HG03520 (cell line): Measurements from ENCODE around the gene HSP90B1.

Experiments used
- ATAC-seq: cut with Tn5 transposase; IDR thresholded peaks from one replicate; pipeline ENCODE4 v1.9.1; 2021; ENCODE audit warnings: mild to moderate bottlenecking, moderate library complexity; ENCODE audit not compliant: unreplicated experiment

Gene HSP90B1

GRCh38 chr12:103929046-103929783 is 995 bp upstream of the HSP90B1 start:
- peak; percentile 21 for ATAC-seq

GRCh38 chr12:103929784-103930033 is 501 bp upstream of the HSP90B1 start:
- no peak for ATAC-seq

- no peak for ATAC-seq
Measured at GRCh38 chr12:103930787-103931735, 851 bp downstream of the HSP90B1 start.

DNA sequence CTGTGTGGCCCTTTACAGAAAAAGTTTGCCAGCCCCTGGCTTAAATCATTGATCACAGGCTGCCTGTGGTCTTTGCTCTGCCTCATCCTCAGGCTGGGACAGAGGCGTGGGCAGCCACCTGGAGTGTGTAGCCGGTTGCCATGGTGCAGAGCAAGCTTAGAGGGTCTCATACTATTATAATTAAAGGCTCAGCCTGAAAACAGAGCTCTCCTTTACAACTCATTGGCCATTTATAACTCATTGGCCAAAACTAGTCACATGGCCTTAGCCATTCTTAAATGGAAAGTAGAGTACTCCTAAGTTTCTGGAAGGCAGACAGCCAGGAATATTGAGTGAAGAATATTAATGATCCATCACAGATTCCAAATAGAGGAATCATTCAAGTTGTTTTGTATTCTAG is 3.0 kb downstream of the HSP90B1 start:
- no peak for ATAC-seq

DNA sequence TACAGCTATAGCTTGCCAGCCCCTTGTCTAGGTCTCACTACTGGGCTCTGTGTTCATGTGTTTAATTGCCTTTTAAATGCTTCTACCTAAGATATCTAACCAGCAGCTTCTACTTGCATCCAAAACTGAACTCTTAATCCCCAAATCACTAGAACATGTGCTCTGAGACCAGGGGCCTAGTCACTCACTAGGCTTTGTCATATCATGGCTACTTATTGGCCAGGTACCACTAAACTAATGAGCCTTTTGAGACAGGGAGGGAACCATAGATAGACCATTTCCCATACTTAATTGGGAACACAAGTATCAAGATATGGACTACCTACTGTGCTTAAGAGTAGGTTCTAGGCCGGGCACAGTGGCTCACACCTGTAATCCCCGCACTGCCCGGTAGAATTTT is 6.5 kb downstream of the HSP90B1 start:
- no peak for ATAC-seq

- no peak for ATAC-seq
Measured at GRCh38 chr12:103944964-103945363, 14.8 kb downstream of the HSP90B1 start.

GRCh38 chr12:103947871-103948555 is 17.8 kb downstream of the HSP90B1 start:
- ATAC-seq = no peak

DNA sequence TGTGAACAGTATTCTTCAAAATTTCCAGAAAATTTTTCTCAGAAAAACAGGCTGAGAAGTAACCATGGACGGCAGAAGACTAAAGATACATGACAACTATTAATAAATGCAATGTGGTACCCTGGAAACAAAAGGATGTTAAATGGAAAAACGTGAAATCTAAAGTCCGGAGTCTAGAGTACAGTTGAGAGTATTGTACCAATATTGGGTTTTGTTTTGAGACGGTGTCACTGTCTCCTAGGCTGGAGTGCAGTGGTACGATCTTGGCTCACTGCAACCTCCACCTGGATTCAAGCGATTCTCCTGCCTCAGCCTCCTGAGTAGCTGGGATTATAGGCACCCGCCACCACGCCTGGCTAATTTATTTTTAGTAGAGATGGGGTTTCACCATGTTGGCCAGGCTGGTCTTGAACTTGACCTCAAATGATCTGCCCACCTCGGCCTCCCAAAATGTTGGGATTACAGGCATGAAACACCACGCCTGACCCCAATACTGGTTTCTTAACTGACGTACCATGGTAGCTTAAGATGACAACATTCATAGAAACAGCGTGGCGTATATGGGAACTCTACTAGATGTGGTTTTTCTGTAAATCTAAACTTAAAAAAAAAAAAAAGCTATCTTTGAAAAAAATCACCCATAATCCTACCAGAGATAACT is 18.7 kb downstream of the HSP90B1 start:
- ATAC-seq = no peak

DNA sequence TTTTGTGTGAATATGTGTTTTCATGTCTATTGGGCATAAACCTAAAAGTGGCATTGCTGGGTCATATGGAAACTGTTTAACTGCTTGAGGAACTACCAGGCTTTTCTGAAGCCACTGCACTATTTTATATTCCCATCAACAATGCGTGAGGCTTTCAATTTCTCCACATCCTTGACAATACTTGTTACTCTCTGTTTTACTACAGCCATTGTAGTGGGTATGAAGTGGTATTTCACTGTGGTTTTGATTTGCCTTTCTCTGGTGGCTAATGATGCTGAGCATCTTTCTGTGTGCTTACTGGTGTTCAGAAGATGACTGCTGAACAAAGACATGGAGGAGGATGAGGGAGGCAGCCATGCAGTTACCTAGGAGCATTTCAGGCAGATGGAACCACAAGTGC is 22.3 kb downstream of the HSP90B1 start:
- ATAC-seq = no peak

- ATAC-seq = no peak
Measured at GRCh38 chr12:103955811-103956508, 25.8 kb downstream of the HSP90B1 start.

GRCh38 chr12:103956509-103957027 is 26.4 kb downstream of the HSP90B1 start:
- peak; percentile 14 for ATAC-seq

DNA sequence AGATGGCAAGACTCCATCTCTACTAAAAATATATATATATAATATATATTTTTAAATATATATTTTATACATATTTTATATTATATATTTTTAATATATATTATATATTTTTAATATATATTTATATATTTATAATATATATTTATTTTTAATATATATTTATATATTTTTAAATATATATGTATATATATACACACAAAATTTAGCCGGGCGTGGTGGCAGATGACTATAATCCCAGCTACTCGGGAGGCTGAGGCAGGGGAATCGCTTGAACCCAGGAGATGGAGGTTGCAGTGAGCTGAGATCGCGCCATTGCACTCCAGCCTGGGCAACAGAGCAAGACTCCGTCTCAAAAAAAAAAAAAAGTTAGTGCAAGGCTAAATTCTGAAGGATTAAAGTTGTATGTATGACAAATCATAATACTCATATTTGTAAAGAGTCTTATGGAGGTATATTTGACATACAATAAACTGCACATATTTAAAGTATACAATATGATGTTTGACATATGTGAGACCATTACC is 27.7 kb downstream of the HSP90B1 start:
- ATAC-seq = no peak

- ATAC-seq = no peak
Measured at GRCh38 chr12:103958621-103959020, 28.4 kb downstream of the HSP90B1 start.

DNA sequence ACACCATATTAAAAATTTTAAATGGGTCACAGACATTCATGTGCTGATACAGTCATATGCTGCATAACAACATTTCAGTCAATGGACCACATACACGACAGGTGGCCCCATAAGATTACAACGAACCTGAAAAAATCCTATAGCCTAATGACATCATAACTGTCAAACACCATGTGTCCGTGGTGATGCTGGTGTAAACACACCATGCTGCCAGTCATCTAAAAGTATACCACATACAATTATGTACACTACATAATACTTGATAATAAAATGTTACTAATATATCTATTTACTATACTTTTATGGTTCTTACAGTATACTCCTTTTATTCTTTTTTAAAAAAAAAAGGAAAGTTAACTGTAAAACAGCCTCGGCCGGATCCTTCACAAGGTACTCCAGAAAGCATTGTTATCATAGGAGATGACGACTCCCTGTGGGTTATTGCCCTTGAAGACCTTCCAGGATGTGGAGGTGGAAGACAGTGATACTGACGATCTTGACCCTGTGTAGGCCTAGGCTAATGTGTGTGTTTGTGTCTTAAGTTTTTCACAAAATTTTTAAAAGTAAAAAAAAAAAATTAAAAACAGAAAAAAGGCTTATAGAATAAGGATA is 30.5 kb downstream of the HSP90B1 start:
- ATAC-seq = no peak

DNA sequence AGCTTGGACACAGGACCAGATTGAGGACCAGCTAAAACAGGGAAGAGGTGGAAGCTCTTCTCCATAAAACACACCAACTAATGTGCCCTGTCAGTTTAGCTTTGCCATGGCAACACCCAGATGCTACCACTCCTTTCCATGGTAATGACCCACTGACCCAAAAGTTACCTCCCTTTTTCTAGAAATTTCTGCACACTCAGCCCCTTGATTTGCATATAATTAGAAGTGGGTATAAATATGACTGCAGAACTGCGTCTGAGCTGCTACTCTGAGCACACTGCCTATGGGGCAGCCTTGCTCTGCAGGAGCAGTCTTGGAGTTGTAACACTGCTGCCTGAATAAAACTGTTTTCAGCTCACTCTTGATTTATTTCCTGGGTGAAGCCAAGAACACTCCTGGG is 32.3 kb downstream of the HSP90B1 start:
- ATAC-seq = no peak

DNA sequence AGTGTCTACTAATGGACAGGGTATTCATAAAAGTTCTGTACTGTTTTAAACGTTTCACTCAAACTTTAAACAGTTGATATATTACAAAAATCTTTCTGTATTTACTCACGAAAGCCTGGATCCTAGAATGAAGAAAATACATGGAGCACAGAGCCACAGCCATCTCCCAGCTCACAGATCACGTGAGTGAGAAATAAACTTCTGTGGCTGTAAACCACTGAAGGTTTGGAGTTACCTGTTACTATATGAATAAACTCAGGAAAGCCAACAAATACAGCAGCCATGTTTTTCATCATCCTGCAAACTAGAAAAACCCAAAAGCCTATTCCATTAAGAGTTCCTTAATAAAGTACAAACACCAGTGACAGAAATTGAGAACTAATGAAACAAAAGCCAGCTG is 34.6 kb downstream of the HSP90B1 start:
- no peak for ATAC-seq

DNA sequence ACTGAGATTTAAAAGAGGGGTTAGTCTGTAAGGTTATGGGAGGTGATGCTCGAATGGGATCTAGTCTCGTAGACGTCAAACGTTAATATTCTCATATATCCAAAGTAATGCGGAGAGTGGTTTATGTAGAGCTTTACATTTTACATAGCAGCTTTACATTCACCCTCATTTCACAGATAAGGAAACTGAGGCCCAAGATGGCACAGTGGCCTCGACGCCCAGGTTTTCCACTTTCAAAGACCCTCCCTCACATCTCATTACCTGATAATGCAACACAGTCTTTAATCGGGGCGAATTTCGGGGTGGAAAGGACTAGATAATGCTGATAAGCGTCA is 35.0 kb downstream of the HSP90B1 start:
- ATAC-seq = no peak

DNA sequence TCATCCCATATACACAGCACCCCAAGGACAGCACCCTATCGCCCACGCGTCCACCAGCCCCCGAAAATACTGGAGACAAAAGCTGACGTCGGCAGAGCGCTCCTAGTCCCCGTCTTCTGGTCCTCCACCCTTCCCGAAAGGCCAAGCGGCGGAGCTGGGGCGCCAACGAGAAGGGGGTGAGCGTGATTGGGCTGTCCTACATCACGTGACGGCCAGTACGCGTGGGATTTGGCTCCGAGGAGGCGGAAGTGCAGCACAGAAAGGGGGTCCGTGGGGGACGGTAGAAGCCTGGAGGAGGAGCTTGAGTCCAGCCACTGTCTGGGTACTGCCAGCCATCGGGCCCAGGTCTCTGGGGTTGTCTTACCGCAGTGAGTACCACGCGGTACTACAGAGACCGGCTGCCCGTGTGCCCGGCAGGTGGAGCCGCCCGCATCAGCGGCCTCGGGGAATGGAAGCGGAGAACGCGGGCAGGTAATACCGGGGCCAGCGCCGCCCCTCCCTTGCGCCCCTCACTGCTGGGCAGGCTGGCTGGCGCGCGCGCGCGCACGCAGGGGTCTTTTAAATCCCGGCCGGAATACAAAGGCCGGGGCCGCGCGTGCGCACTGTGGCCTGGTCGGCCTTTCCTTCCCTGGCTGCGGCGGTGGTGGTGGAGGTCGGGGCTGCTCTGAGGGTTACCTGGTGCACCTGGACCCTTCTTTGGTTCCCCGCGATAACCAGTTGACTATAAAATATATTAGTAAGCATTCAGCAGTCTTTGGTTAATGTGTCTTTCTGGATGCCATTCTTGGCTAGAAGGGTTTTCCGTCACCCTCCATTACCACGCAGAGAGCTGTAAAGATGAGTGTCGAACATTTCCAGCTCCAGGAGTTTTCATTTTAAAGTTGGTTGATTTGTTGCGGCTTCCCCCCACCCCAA is 35.6 kb downstream of the HSP90B1 start, which contains the start of gene TDG:
Gene TDG (plus strand): TSS at position 283 of the 915 bp plus-strand sequence. CDS start 166 bp downstream, at position 449.
- peak; percentile 90 for ATAC-seq

GRCh38 chr12:103966736-103967135 is 36.5 kb downstream of the HSP90B1 start:
- ATAC-seq = no peak
